GM12892 (cell line): ENCODE data around the gene HPD.

ENCODE experiments used
- POLR2A ChIP-seq: IDR thresholded peaks from 2 replicates; pipeline ENCODE4 v1.6.1; 2011; ENCODE audit warnings: low read depth, low read length, control low read depth
- POLR2AphosphoS5 ChIP-seq: IDR thresholded peaks from 2 replicates; pipeline ENCODE4 v1.6.1; 2011; ENCODE audit warnings: low read depth, low read length, control low read depth

GRCh38 chr12:121809712-121810116 lies 48.9 kb downstream of the HPD start:
- TF ChIP-seq POLR2A (no peak), POLR2AphosphoS5 (no peak)
